Activated CD4-positive, alpha-beta memory T cell treated with anti-CD3 and anti-CD28 coated beads for 36 hours (primary cell): ENCODE data around the gene ADGRG1. TPM values are rescaled to one million over a fixed set of nuclear protein-coding genes. Genes with fewer than 3 reads are reported as not detected.

Experiments used
- CTCF ChIA-PET: fragments of 350-600 bp; sonication (Branson Sonifier 250); formaldehyde crosslinking; loops from one replicate; lab custom pipeline; 2021; ENCODE audit warnings: antibody characterized with exemption, inconsistent platforms; lab: Charles Lee
- POLR2A ChIA-PET: fragments of 350-600 bp; sonication (Branson Sonifier 250); formaldehyde crosslinking; loops from one replicate; lab custom pipeline; 2021; ENCODE audit warnings: antibody characterized with exemption; lab: Charles Lee
- DNase-seq: peaks from one replicate; pipeline ENCODE4 v3.0.0-alpha.2; 2020
- H3K27ac Mint-ChIP-seq: one replicate; pipeline ENCODE4 v1.8.0; 2021; ENCODE audit warnings: mixed read lengths
- H3K27me3 Mint-ChIP-seq: one replicate; pipeline ENCODE4 v1.8.0; 2021; ENCODE audit warnings: mixed read lengths
- H3K36me3 Mint-ChIP-seq: one replicate; pipeline ENCODE4 v1.8.0; 2021; ENCODE audit warnings: mixed read lengths
- H3K4me1 Mint-ChIP-seq: one replicate; pipeline ENCODE4 v1.8.0; 2021; ENCODE audit warnings: low read depth, mixed read lengths
- H3K4me3 Mint-ChIP-seq: one replicate; pipeline ENCODE4 v1.8.0; 2021; ENCODE audit warnings: mild to moderate bottlenecking, mixed read lengths
- H3K9me3 Mint-ChIP-seq: one replicate; pipeline ENCODE4 v1.8.0; 2021; ENCODE audit warnings: mixed read lengths
- intact Hi-C: fragments of 100-400 bp; cut with micrococcal nuclease; formaldehyde crosslinking; loops from one replicate; pipeline ENCODE4 v1.15.1; 2023
- total RNA-seq, 2 experiments: library from RNA; stranded (reverse); gene quantifications; one replicate each; pipeline ENCODE4 v1.2.3, GENCODE V29; 2021

Gene ADGRG1
- total RNA-seq, result 1 to 10 TPM; 4.7 to 6.0 TPM

DNA sequence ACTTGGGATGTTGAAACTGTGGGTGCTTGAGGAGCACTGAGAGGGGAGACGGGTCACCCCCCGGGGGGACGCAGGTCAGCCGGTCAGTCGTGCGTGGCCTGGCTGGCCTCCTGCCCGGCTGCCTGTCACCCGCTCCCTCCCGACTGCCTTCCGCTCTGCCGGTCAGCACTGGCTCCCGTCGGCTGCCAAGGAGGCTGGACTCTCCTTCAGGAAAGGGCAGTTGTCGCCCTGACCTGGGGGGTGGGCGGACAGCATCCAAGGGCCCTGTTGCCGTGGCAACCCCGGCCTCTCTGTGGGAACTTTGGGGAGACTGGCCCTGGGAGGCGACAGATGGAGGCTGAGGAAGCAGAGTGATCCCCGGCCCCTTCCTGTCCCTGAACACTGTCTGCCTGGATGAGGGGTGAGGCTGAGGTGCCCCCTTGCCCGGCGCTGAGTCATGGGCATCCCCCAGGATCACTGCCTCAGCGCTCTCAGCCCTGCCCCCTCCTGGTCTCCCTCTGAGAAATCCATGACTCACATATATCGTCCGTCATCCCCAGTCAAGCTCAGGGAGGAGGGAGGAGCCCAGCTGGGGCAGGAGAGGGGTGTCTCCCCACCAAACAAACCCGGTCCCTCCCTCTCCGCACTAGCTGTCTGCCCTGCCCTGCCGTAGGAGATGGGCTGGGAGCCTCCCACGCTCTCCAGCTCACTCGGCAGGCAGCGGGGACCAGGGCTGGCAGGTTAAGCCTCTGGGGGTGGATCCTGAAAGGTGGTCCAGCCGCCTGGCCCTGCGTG lies at the start of gene ADGRG1:
Gene ADGRG1 (plus strand): TSS at position 623 of the 774 bp plus-strand sequence. CDS start 21,658 bp downstream, outside the sequence.
- H3K9me3 Mint-ChIP-seq, result no peaks in the 10 kb centered on the region
- ChIA-PET POLR2A (interaction anchor here (1.1 kb wide), 1 partner anchor 26 kb away, joined by 3 read pairs; no protein-coding TSS in a partner anchor), CTCF (interaction anchor here (0.7 to 1.7 kb wide), 9 partner anchors 10 to 53 kb away, joined by 3 to 9 read pairs (median 4); no protein-coding TSS in a partner anchor)
- no peaks in the 10 kb centered on the region for H3K36me3 Mint-ChIP-seq
- peaks cover 25% of the 10 kb centered on the region for H3K27me3 Mint-ChIP-seq
- intact Hi-C loops, result loop anchor here (1.0 to 5.0 kb wide), 2 partner anchors 19 to 36 kb away; no protein-coding TSS in a partner anchor
- no peak within 1 kb of the TSS for H3K27ac Mint-ChIP-seq
- peaks cover 11% of the 10 kb centered on the region for H3K4me1 Mint-ChIP-seq
- DNase-seq, result peak; percentile 81
- peak within 1 kb of the TSS; percentile 14 for H3K4me3 Mint-ChIP-seq

DNA sequence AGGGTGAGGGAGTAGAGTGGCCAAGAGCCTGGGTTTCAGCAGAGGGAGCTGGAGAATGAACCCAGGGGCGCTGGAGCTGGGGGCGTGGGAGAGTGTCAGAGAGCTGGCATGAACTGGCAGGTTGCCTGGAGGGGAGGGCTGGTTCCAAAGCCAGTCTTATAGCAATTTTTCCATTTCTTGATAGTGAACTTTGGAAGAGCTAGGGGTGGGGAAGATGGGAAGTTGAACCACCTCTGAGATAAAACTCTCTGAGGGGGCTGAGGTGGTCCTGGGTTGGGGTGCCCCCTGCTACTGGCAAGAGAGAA lies 49.1 kb upstream of the ADGRG1 start:
- H3K4me1 Mint-ChIP-seq, result peaks cover 22% of the 10 kb centered on the region
- H3K4me3 Mint-ChIP-seq, result no peak overlapping the region
- H3K27me3 Mint-ChIP-seq, result peaks cover 2% of the 10 kb centered on the region
- ChIA-PET POLR2A (no interaction called here), CTCF (interaction anchor here (0.9 to 8.7 kb wide), 4 partner anchors 30 to 157 kb away, joined by 3 to 197 read pairs (median 5); partner anchors contain the start of gene KATNB1)
- intact Hi-C loops, result loop anchor here (5.0 kb wide), 2 partner anchors 158 to 318 kb away; partner anchors contain the start of gene KATNB1
- no peak for DNase-seq
- peak overlapping the region; percentile 42 for H3K27ac Mint-ChIP-seq
- no peaks in the 10 kb centered on the region for H3K36me3 Mint-ChIP-seq
- no peaks in the 10 kb centered on the region for H3K9me3 Mint-ChIP-seq

DNA sequence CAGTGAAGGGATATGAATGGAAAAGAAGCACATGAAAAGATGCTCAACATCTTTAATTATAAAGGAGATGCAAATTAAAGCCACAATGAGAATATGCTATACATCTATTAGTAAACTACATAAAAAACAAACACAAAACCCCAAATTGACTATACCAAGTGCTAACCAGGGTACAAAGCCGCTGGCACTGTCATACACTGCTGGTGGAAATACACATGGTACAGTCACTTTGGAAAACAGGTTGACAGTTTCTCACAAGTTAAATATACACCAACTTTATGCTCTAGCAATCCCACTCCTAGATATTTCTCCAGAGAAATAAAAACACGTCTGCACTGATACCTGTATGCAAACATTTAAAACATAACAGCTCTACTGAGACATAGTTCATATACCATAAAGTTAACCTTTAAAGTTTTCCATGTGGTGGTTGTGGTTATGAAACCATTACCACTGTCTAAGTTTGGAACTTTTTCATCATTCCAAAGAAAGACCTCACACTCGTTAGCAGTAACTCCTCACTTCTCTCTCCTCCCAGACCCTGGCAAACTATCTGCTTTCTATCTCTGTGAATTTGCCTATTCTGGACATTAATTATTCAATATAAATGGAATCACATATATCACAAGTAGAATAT lies 43.3 kb upstream of the ADGRG1 start:
- ChIA-PET CTCF (interaction anchor here (1.3 to 9.0 kb wide), 4 partner anchors 9 to 63 kb away, joined by 4 to 59 read pairs (median 16); no protein-coding TSS in a partner anchor), POLR2A (interaction anchor here (0.7 to 0.8 kb wide), 2 partner anchors 42 to 62 kb away, joined by 3 read pairs; partner anchors contain the start of gene ADGRG5)
- Mint-ChIP-seq H3K4me1 (peaks cover 11% of the 10 kb centered on the region), H3K4me3 (no peak overlapping the region), H3K9me3 (no peaks in the 10 kb centered on the region), H3K27me3 (peaks cover 4% of the 10 kb centered on the region), H3K36me3 (no peaks in the 10 kb centered on the region), H3K27ac (no peak overlapping the region)
- intact Hi-C loops, result no loop called here
- DNase-seq, result no peak

DNA sequence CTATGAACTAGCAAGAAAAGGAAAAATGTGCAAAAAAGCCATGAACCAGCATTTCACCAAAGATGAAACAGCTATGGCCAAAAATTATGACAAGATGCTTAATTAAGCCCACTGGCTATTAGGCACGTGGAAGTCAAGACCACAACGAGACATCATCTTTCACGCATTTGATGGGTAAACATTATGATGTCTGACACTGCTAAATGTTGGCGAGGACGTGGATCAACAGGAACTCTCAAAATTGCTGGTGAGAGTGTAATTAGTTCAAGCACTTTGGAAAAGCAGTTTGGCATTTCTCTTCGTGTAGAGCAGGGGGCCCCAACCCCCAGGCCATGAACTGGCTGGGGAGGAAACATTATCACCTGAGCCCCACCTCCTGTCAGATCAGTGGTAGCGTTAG lies 39.6 kb upstream of the ADGRG1 start:
- Mint-ChIP-seq H3K27ac (no peak overlapping the region), H3K9me3 (no peaks in the 10 kb centered on the region), H3K4me1 (peaks cover 43% of the 10 kb centered on the region), H3K4me3 (no peak overlapping the region), H3K36me3 (no peaks in the 10 kb centered on the region), H3K27me3 (peaks cover 4% of the 10 kb centered on the region)
- POLR2A ChIA-PET, result no interaction called here
- intact Hi-C loops, result no loop called here
- no peak for DNase-seq
- CTCF ChIA-PET, result interaction anchor here (1.4 to 9.0 kb wide), 2 partner anchors 13 to 60 kb away, joined by 6 to 59 read pairs; no protein-coding TSS in a partner anchor

DNA sequence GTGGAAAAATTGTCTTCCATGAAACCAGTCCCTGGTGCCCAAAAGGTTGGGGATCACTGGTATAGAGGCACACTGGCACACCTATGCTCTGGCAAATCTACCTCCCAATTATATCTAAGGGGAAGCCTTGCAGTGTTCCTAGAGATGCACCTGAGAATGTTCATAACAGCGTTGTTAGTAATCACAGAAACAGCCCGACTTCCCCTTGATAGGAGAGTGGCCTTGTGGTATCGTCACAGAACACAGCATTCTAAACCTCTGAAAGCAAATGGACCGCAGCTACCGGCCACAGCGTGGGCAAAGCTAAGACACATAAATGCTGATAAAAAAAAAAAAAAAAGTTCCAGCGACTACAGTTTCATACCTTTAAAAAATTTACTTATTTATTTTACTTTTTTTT lies 39.1 kb upstream of the ADGRG1 start:
- Mint-ChIP-seq H3K36me3 (no peaks in the 10 kb centered on the region), H3K4me3 (no peak overlapping the region), H3K4me1 (peaks cover 43% of the 10 kb centered on the region), H3K27ac (no peak overlapping the region), H3K9me3 (no peaks in the 10 kb centered on the region), H3K27me3 (peaks cover under 1% of the 10 kb centered on the region)
- intact Hi-C loops, result no loop called here
- no peak for DNase-seq
- ChIA-PET CTCF (interaction anchor here (0.6 to 16.4 kb wide), 8 partner anchors 12 to 369 kb away, joined by 3 to 250 read pairs (median 40); partner anchors contain the start of gene KATNB1), POLR2A (interaction anchor here (2.3 kb wide), 1 partner anchor 48 kb away, joined by 6 read pairs; no protein-coding TSS in a partner anchor)

DNA sequence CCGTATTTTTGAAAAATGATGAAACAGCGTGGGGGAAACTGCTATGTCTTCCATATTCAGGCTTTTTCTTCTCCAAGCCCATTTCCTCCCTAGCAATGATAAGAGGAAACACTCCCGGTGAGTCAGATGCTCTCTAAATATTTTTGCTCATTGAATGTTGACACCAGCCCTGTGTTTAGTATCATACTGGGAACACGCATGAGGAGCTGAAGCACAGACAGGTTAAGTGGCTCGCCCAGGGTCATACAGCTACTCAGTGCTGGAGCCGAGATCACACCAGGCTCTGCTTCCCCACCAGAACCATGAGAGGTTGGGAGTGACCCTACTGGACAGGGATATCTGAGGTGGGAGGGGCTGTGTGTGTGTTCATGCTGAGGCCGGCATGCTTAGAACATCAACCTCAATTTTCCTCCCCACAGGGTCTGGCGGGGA lies 37.8 kb upstream of the ADGRG1 start:
- CTCF ChIA-PET, result interaction anchor here (0.5 to 16.4 kb wide), 20 partner anchors 9 to 273 kb away, joined by 3 to 250 read pairs (median 4); partner anchors contain the start of genes ADGRG1, CCDC102A and KATNB1
- intact Hi-C loops, result loop anchor here (1.0 to 5.0 kb wide), 8 partner anchors 12 to 408 kb away; partner anchors contain the start of genes ADGRG1 and KATNB1
- H3K36me3 Mint-ChIP-seq, result no peaks in the 10 kb centered on the region
- POLR2A ChIA-PET, result interaction anchor here (1.0 to 2.3 kb wide), 7 partner anchors 14 to 145 kb away, joined by 3 to 12 read pairs (median 4); partner anchors contain the start of gene KATNB1
- peak overlapping the region; percentile 6 for H3K4me3 Mint-ChIP-seq
- no peak for DNase-seq
- H3K27ac Mint-ChIP-seq, result peak overlapping the region; percentile 93
- peaks cover 34% of the 10 kb centered on the region for H3K4me1 Mint-ChIP-seq
- H3K9me3 Mint-ChIP-seq, result peaks cover 3% of the 10 kb centered on the region
- no peaks in the 10 kb centered on the region for H3K27me3 Mint-ChIP-seq

DNA sequence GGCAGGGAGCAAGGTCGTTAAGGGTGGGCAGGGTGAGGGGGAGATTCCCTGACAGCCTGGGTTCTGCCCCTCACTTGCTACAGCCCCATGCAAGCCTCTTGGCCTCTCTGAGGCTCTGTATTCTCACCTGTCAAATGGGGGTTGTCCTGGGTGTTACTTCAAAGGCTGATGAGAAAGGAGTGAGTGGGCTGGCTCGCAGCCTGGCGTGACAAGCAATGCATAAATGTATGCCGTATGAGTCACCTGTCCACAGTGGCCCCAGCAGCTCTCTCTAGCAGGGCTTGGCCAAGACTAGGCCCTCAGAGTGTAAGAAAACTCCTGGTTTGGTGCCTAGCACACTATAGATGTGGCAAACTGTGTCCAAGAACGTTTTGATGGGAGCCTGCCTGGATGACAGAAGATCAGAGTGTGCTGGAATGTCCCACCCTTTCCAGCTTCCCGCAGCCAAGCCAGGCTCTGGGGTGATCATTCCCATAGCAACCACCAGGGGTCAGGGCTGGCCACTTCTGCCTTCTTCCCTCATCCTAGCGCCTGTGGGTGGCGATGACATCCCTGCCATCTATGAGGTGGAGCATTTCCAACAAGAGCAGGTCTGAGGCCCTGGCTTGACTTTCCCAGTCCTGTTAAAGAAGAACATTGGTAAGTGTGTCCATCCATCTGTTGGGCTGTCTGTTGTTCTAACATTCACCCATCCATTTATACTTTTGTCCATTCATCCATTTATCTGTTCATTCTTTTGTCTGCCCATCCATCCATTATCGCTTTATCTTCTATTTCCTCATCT lies 37.2 kb upstream of the ADGRG1 start:
- Mint-ChIP-seq H3K9me3 (peaks cover 4% of the 10 kb centered on the region), H3K27ac (peak overlapping the region; percentile 93), H3K27me3 (no peaks in the 10 kb centered on the region), H3K4me3 (peak overlapping the region; percentile 53), H3K36me3 (no peaks in the 10 kb centered on the region), H3K4me1 (peaks cover 34% of the 10 kb centered on the region)
- intact Hi-C loops, result loop anchor here (1.0 to 5.0 kb wide), 8 partner anchors 11 to 408 kb away; partner anchors contain the start of genes ADGRG1 and KATNB1
- CTCF ChIA-PET, result interaction anchor here (0.5 to 16.4 kb wide), 20 partner anchors 9 to 272 kb away, joined by 3 to 250 read pairs (median 4); partner anchors contain the start of genes ADGRG1, CCDC102A and KATNB1
- POLR2A ChIA-PET, result interaction anchor here (1.0 to 2.3 kb wide), 7 partner anchors 14 to 145 kb away, joined by 3 to 12 read pairs (median 4); partner anchors contain the start of gene KATNB1
- DNase-seq, result peak; percentile 87

DNA sequence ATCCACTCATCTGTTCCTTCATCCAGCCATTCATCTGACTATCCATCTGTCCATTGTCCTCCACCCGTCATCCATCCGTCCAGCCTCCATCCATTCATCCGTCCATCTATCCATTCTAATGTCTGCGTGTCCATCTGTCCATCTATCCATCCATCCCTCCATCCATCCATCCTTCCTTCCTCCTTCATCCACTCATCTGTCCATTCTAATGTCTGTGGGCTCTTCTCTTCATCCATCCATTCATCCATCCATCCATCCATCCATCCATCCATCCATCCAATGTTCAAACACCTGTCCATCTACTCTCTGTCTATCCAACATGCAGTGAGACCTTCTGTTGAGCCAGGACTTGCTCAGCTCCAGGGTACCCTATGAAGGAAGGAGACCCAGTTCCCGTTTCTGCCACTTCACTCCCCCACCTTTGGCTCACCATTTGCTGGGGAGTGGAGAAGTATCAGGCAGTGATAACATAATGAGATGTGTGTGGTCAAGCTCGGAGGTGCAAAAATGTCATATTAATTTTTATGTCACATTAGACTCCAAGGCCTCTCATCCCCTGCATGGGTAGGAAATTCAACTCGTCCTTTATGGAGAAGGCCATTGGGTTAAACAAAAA lies 36.5 kb upstream of the ADGRG1 start:
- DNase-seq, result no peak
- POLR2A ChIA-PET, result interaction anchor here (1.0 to 2.0 kb wide), 6 partner anchors 13 to 144 kb away, joined by 3 to 12 read pairs (median 4); partner anchors contain the start of gene KATNB1
- H3K4me1 Mint-ChIP-seq, result peaks cover 34% of the 10 kb centered on the region
- peak overlapping the region; percentile 93 for H3K27ac Mint-ChIP-seq
- H3K36me3 Mint-ChIP-seq, result no peaks in the 10 kb centered on the region
- CTCF ChIA-PET, result interaction anchor here (0.7 to 16.4 kb wide), 8 partner anchors 9 to 144 kb away, joined by 3 to 250 read pairs (median 42); partner anchors contain the start of gene KATNB1
- peaks cover 4% of the 10 kb centered on the region for H3K9me3 Mint-ChIP-seq
- no peaks in the 10 kb centered on the region for H3K27me3 Mint-ChIP-seq
- H3K4me3 Mint-ChIP-seq, result peak overlapping the region; percentile 53
- intact Hi-C loops, result loop anchor here (1.0 to 5.0 kb wide), 8 partner anchors 10 to 407 kb away; partner anchors contain the start of genes ADGRG1 and KATNB1

DNA sequence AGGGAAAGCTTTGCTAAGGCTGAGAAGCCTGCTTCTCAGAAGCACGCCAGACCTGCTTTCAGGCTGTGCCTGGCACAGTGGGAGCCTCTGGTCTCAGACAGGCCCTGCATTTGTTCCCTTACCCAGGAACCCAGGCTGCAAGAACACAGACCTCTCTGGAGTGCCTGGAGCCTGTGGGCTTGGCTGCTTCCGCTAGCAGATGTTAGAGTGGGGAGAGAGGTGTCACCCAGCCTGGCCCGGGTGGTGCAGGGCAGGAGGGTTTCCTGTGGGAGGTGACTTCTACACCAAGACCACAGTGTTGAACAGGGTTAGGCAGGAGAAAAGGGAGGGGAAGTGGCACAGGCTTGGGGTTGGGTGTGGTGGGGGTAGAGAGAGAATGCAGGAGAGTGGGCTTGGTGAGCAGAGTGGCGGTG lies 35.8 kb upstream of the ADGRG1 start:
- CTCF ChIA-PET, result interaction anchor here (0.7 to 16.4 kb wide), 8 partner anchors 9 to 56 kb away, joined by 3 to 250 read pairs (median 40); no protein-coding TSS in a partner anchor
- peaks cover 6% of the 10 kb centered on the region for H3K9me3 Mint-ChIP-seq
- H3K27me3 Mint-ChIP-seq, result no peaks in the 10 kb centered on the region
- H3K27ac Mint-ChIP-seq, result peak overlapping the region; percentile 93
- no peaks in the 10 kb centered on the region for H3K36me3 Mint-ChIP-seq
- intact Hi-C loops, result loop anchor here (5.0 kb wide), 1 partner anchor 35 kb away; the partner anchor contains the start of gene ADGRG1
- peak overlapping the region; percentile 53 for H3K4me3 Mint-ChIP-seq
- H3K4me1 Mint-ChIP-seq, result peaks cover 34% of the 10 kb centered on the region
- DNase-seq, result peak; percentile 81
- POLR2A ChIA-PET, result interaction anchor here (0.7 kb wide), 1 partner anchor 9 kb away, joined by 4 read pairs; no protein-coding TSS in a partner anchor

DNA sequence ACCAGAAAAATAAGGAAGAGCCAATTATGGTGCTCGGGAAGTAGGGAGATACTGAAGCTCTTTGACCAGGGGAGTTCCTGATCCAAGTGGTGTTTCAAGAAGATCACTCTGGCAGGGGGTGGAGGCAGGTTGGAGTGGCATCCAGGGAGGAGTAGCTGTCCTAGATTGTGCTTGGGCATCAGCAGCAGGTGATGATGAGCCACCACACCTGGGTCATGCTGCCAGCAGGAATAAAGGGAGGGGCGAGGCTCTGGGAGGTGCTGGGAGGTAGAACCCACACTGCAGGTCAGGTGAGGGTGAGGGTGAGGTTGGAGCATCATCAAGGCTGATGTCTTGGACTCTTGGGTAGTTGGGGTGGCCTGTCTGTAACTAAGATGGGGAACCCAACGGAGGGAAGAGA lies 35.4 kb upstream of the ADGRG1 start:
- H3K27me3 Mint-ChIP-seq, result no peaks in the 10 kb centered on the region
- intact Hi-C loops, result loop anchor here (5.0 kb wide), 1 partner anchor 34 kb away; the partner anchor contains the start of gene ADGRG1
- H3K4me1 Mint-ChIP-seq, result peaks cover 34% of the 10 kb centered on the region
- ChIA-PET POLR2A (interaction anchor here (0.7 kb wide), 1 partner anchor 8 kb away, joined by 4 read pairs; no protein-coding TSS in a partner anchor), CTCF (interaction anchor here (1.4 to 16.4 kb wide), 6 partner anchors 8 to 56 kb away, joined by 8 to 250 read pairs (median 66); no protein-coding TSS in a partner anchor)
- peak overlapping the region; percentile 53 for H3K4me3 Mint-ChIP-seq
- peak overlapping the region; percentile 93 for H3K27ac Mint-ChIP-seq
- DNase-seq, result no peak
- no peaks in the 10 kb centered on the region for H3K36me3 Mint-ChIP-seq
- peaks cover 6% of the 10 kb centered on the region for H3K9me3 Mint-ChIP-seq
